Memory B cell (primary cell): ENCODE results near the gene GNPAT.
"Not testable (repeated sequence)": the region's sequence is repeated elsewhere in the genome, so short reads cannot be mapped to it uniquely, and the experiment has no call there.

Experiments
- ATAC-seq: fragments of 150-1000 bp; cut with Tn5 transposase; 2 replicates; pipeline ENCODE4 v1.10.0; 2021; ENCODE audit warnings: low read depth, mild to moderate bottlenecking, moderate library complexity
- DNase-seq, 2 donors: peaks; one replicate each; pipeline ENCODE4 v3.0.0; 2022; ENCODE audit warnings: low spot score in 2 of 2
- H3K27ac Mint-ChIP-seq: one replicate; pipeline ENCODE4 v1.8.0; 2022; ENCODE audit warnings: mild to moderate bottlenecking, moderate library complexity, mixed read lengths
- H3K27me3 Mint-ChIP-seq: one replicate; pipeline ENCODE4 v1.8.0; 2022; ENCODE audit warnings: mixed read lengths
- H3K36me3 Mint-ChIP-seq: one replicate; pipeline ENCODE4 v1.8.0; 2022; ENCODE audit warnings: mild to moderate bottlenecking, mixed read lengths
- H3K4me1 Mint-ChIP-seq: one replicate; pipeline ENCODE4 v1.8.0; 2022; ENCODE audit warnings: mixed read lengths
- H3K4me3 Mint-ChIP-seq: one replicate; pipeline ENCODE4 v1.8.0; 2022; ENCODE audit warnings: mild to moderate bottlenecking, moderate library complexity, mixed read lengths
- H3K9me3 Mint-ChIP-seq: one replicate; pipeline ENCODE4 v1.8.0; 2022; ENCODE audit warnings: mixed read lengths

GNPAT gene

DNA sequence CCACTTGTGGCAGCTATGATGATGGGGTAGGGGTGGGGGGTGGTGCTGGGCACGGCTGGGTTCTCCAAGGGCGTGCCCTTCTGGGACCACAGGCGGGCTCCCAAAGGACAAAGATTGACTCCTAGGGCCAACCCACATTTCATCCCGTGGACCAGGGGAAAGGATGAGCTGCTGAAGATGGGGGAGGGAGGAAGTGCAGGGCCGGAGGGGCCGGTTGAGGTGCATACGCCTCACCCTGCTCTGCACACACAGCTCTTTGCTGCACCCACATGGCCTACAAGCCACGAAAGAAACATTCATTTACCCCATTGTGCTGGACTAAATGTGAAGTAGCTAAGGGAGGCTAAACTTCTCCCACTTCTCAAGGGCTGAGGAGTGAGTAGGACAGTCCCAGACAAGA lies 34.2 kb upstream of the GNPAT start:
- DNase-seq (no peak), ATAC-seq (no peak)
- Mint-ChIP-seq H3K4me3 (no peak overlapping the region), H3K9me3 (no peaks in the 10 kb centered on the region), H3K4me1 (peaks cover 11% of the 10 kb centered on the region), H3K27ac (no peak overlapping the region), H3K27me3 (peaks cover 2% of the 10 kb centered on the region), H3K36me3 (no peaks in the 10 kb centered on the region)

DNA sequence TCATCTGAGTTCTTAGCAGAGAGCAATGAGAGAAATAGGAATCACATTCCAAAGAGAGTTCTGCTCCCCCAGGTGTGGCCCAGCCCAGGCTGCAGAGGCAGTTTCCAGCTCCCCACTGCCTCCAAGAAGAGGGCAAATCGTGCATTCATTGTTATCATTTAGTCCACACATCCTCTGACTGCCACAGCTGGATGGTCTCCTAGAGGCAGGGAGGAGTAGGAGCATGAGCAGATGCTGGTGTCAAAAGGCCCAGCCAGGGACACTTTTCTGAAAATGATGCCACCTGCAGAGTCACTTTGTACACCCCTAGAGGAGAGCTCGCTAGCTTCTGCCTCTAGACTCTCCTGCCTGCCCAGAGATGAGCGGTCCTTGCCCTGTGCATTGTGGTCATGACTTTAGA lies 33.6 kb upstream of the GNPAT start:
- no peak overlapping the region for H3K27ac Mint-ChIP-seq

DNA sequence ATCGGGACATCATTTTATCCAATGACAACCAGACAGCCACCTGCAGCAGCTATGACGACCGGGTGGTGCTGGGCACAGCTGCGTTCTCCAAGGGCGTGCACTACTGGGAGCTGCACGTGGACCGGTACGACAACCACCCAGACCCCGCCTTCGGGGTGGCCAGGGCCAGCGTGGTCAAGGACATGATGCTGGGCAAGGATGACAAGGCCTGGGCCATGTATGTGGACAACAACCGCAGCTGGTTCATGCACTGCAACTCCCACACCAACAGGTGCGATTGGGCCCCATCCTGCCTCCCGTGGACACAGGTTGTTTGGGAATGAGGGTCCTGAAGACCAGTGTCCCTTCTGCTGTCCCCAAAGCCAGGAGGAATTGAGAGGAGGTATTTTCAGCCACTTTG lies 32.0 kb upstream of the GNPAT start:
- Mint-ChIP-seq H3K4me3 (no peak overlapping the region), H3K4me1 (peaks cover 10% of the 10 kb centered on the region), H3K9me3 (no peaks in the 10 kb centered on the region), H3K27ac (no peak overlapping the region), H3K27me3 (no peaks in the 10 kb centered on the region), H3K36me3 (no peaks in the 10 kb centered on the region)
- DNase-seq (no peak), ATAC-seq (no peak)

More for the DNA sequence above, 33.6 kb upstream of the GNPAT start:
- no peak for DNase-seq
- H3K9me3 Mint-ChIP-seq = no peaks in the 10 kb centered on the region
- no peak for ATAC-seq
- H3K27me3 Mint-ChIP-seq = no peaks in the 10 kb centered on the region
- H3K36me3 Mint-ChIP-seq = no peaks in the 10 kb centered on the region
- no peak overlapping the region for H3K4me3 Mint-ChIP-seq
- peaks cover 9% of the 10 kb centered on the region for H3K4me1 Mint-ChIP-seq

DNA sequence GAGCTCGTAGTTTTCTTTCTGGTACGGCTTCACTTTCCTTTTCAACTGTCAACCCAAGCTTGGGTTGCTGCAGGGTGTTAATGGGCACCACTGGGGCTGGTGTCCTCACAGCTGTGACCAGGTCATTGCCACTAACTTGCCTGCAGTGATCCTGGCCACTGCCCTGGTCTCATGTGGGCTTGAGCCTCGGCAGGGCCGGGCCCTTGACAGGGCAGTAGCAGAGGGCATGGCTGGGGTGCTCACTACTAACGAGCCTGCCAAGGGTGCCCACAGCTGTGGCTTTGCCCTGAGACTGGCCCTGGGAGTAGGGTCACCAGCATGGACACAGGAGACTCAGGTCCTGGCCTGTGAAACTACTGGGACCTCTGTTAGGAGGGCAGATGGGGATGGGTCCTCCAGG lies 31.5 kb upstream of the GNPAT start:
- no peak for DNase-seq
- ATAC-seq = no peak
- H3K27ac Mint-ChIP-seq = no peak overlapping the region
- H3K27me3 Mint-ChIP-seq = no peaks in the 10 kb centered on the region
- no peak overlapping the region for H3K4me3 Mint-ChIP-seq
- H3K36me3 Mint-ChIP-seq = no peaks in the 10 kb centered on the region
- peaks cover 13% of the 10 kb centered on the region for H3K4me1 Mint-ChIP-seq
- H3K9me3 Mint-ChIP-seq = no peaks in the 10 kb centered on the region

DNA sequence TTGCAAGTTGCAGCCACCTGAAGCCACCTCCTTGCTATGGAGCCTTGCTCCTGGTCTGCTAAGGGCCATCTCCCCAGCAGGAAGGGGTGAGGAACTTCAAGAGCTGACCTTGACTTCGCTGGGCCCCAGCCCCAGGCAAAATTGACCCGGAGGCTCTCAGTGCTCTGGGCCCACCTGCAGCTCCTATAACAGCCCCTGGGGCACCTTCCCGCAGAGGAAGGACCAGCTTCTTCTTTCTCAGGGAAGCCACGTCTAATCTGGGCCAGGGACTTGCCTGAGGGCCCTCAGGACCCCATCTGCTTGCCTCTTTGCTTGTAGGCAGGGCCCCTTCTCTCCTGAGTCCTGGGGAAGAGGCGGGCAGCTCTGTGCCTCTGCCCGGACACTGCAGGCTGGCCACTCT lies 30.9 kb upstream of the GNPAT start:
- no peak overlapping the region for H3K4me3 Mint-ChIP-seq
- no peak overlapping the region for H3K27ac Mint-ChIP-seq
- ATAC-seq = no peak
- no peaks in the 10 kb centered on the region for H3K27me3 Mint-ChIP-seq
- DNase-seq = no peak
- no peaks in the 10 kb centered on the region for H3K9me3 Mint-ChIP-seq
- no peaks in the 10 kb centered on the region for H3K36me3 Mint-ChIP-seq
- peaks cover 17% of the 10 kb centered on the region for H3K4me1 Mint-ChIP-seq

DNA sequence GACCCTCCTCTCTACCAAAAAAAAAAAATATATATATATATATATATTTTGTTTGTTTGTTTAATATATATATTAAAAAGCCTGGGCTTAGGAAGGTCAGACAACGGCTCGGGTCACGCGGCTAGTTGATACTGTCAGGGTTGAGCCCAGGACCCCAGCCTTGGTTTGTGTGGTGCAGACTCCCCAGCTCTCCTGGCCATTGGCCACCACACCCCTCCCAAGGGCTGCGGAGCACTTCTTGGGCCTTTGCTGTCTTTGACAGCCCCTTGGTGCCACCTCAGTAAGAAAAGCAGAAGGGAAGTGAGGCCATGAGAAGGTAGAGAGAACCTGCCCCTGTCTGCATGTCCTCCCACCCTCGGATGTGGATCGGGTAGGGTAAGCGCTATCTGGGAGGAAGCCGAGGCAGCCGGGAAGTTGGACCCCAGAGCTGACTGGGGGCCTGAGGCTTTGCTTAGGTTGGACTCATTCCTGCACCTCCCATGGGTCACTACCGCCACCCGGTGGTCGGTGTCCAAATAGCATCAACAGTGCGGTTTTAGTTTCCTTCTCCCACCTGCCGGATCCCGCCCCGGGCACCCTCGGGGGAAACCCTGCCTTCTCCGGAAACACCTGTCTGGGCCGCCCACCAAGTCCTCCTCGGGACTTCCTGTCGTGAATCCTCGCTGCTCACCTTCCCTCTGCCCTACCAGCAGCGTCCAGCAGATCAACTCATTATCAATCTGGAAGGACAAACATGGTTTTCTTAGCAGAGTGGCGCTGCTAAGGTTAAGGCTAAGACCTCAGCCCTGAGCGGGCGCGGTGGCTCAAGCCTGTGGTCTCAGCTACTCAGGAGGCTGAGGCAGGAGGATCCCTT lies 29.8 kb upstream of the GNPAT start:
- DNase-seq (peak; percentile 92 to 96), ATAC-seq (peak; percentile 88)
- Mint-ChIP-seq H3K36me3 (no peaks in the 10 kb centered on the region), H3K4me3 (peak overlapping the region; percentile 88), H3K9me3 (no peaks in the 10 kb centered on the region), H3K27me3 (no peaks in the 10 kb centered on the region), H3K27ac (peak overlapping the region; percentile 62), H3K4me1 (peaks cover 26% of the 10 kb centered on the region)

DNA sequence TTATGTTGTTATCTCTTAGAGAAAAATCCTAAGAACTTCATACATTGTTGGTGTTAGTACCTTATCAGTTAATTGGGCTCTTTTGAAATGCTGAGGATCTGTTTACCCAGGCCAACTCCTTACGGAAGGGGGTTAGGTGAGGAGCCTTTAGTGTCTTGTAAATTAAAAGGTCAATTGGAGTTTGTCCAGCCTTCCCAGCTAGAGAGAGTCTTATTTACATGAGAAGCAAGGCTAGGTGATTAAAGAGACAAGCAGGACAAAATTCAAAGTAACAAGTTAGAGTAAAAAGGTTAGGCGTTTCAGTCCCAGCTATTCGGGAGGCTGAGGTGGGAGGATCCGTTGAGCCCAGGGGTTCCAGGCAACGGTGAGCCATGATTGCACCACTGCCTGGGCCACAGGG lies 28.7 kb upstream of the GNPAT start:
- not testable (repeated sequence) for ATAC-seq, H3K9me3 Mint-ChIP-seq, H3K36me3 Mint-ChIP-seq, H3K4me3 Mint-ChIP-seq, H3K27me3 Mint-ChIP-seq, H3K27ac Mint-ChIP-seq, DNase-seq
- peaks cover 31% of the 10 kb centered on the region for H3K4me1 Mint-ChIP-seq

DNA sequence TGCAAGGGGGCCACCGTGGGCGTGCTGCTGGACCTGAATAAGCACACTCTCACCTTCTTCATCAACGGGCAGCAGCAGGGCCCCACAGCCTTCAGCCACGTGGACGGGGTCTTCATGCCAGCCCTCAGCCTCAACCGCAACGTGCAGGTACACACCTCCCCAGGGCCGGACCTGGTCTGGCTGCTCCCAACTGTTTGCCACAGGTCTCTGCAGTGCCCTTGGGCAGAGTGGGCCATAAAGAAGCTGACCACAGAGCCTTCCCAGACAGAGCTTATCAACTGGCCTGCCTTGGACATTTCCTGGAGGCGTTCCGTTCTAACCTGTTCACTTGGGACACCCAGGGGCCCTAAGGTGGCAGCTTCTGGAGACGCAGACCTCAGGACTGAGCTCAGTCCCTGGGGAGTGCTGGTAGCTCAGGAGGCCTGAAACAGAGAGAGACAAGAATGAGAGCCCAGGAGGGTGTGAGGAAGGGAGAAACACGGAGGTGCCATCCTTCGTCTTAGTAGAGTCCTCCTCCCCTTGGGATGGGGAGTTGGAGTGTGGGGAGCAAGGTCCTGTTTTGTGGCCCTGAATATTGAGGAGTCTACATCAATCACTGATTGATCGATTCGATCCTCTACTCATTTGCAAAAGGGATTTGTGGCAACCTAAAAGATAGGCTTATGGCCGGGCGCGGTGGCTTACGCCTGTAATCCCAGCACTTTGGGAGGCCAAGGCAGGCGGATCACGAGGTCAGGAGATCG lies 27.0 kb upstream of the GNPAT start:
- H3K27ac Mint-ChIP-seq = peak overlapping the region; percentile 24
- no peaks in the 10 kb centered on the region for H3K36me3 Mint-ChIP-seq
- ATAC-seq = no peak
- peak overlapping the region; percentile 11 for H3K4me3 Mint-ChIP-seq
- H3K9me3 Mint-ChIP-seq = no peaks in the 10 kb centered on the region
- no peaks in the 10 kb centered on the region for H3K27me3 Mint-ChIP-seq
- peaks cover 31% of the 10 kb centered on the region for H3K4me1 Mint-ChIP-seq
- DNase-seq = no peak

DNA sequence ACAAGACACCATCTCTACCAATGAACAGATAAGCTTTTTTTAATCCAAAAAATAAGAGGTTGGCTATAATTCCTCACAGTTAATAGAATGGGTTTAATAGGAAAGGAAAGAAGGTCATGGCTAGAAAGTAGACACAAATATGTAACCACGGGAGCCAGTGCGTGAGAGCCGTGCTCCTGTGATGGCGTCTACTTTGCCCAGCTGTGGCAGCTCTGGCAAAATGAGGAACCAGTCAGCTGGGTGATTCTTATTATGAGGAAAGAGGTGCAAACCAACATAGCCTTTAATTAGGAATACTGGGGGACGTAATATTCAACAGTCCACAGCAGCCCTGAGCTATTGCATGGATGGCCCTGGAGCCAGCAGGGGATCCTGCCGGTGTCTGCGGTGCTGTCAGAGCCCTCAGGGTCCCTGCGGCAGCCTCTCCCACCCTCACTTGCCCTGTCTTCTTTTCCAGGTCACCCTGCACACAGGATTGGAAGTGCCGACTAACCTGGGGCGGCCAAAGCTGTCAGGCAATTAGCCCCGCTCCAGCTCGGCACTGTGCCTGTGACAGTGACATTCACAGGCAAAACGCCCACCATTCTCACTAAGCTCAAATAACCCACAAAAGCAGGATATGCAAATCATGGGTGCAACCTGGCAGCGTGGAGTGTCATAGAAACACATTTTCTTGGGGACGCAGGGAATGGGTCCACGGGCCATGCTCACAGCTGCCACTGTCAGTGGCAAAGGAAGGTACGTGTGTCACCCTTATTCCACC lies 25.9 kb upstream of the GNPAT start:
- no peaks in the 10 kb centered on the region for H3K27me3 Mint-ChIP-seq
- H3K4me3 Mint-ChIP-seq = peak overlapping the region; percentile 66
- DNase-seq (peak; percentile 11 to 16), ATAC-seq (peak; percentile 46)
- H3K4me1 Mint-ChIP-seq = peaks cover 31% of the 10 kb centered on the region
- no peaks in the 10 kb centered on the region for H3K36me3 Mint-ChIP-seq
- no peak overlapping the region for H3K27ac Mint-ChIP-seq
- no peaks in the 10 kb centered on the region for H3K9me3 Mint-ChIP-seq

DNA sequence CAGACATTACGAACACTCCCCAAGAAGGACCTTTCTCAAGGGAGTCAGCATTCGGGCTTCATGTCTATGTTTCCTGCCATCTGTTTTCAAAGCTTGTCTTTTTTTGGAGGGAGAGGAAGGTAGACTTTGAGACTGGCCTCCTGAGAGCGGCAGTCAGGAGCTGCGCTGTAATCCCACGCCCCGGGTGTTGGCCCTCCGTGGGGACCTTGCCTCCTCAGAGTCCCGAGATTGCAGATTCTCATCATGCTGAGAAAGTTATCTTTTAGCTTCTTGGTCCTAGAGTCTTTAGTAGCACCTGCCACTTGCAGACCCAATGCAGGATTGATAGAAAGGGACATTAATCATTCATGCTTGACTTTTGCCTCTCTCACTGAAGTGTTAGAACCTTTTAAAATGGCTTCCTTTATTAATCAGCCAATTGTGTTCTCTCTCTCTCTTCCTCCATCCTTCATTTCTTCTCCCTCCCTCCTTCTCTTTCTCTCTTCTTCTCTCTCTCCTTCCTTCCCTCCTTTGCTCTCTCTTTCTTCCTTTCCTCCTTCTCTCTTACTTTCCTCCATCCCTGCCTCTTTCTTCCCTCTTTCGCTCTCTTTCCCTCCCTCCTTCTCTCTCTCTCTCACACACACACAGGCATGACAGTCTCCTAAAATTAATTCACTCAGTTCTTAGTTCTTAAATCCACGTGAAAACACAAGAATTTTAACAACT lies 25.2 kb upstream of the GNPAT start:
- H3K4me1 Mint-ChIP-seq = peaks cover 31% of the 10 kb centered on the region
- no peaks in the 10 kb centered on the region for H3K27me3 Mint-ChIP-seq
- no peak for ATAC-seq
- no peaks in the 10 kb centered on the region for H3K9me3 Mint-ChIP-seq
- peak overlapping the region; percentile 18 for H3K27ac Mint-ChIP-seq
- no peaks in the 10 kb centered on the region for H3K36me3 Mint-ChIP-seq
- peak in 1 of 2 donors; percentile 18 for DNase-seq
- peak overlapping the region; percentile 66 for H3K4me3 Mint-ChIP-seq

DNA sequence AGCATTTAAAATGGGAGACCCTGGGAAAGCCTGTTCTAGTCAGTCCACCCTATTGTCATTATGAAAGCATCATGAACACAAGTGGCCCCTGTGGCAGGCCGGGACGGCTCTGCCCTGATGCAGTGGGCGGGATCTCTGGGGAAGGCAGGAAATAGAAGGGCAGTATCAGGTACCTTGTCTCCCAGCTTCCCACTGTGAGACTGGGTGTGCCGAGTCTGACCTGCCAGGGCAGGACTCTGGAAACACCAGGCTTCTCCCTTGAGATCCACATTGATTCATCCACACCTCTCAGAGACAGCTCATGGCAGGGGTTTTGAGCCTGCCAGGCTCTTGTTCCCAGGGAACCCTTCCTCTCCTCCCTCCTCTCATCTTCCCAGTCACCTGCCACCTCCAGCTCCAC lies 24.5 kb upstream of the GNPAT start:
- DNase-seq (no peak), ATAC-seq (no peak)
- H3K36me3 Mint-ChIP-seq = no peaks in the 10 kb centered on the region
- H3K27me3 Mint-ChIP-seq = no peaks in the 10 kb centered on the region
- no peaks in the 10 kb centered on the region for H3K9me3 Mint-ChIP-seq
- peak overlapping the region; percentile 66 for H3K4me3 Mint-ChIP-seq
- peak overlapping the region; percentile 85 for H3K27ac Mint-ChIP-seq
- peaks cover 26% of the 10 kb centered on the region for H3K4me1 Mint-ChIP-seq

DNA sequence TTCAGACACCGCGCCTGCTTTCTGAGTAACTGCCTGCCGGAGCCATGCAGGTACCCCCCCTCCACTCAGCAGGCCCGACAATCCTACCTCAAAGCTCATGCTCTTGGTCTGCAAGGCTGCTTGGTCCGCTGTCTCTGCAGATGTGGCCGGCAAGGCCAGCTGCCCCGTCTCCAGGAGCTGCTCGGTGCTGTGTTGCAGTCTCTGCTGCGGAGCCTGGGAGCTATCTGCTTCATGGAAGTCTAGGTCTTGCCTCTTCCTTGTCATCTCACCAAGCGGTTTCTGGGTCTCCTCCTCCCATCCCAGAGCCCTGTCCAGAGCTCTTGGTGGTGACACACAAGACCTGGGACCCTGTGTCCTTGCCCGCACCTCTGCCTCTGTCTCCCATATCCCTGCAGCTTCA lies 24.0 kb upstream of the GNPAT start:
- peak overlapping the region; percentile 85 for H3K27ac Mint-ChIP-seq
- H3K4me3 Mint-ChIP-seq = peak overlapping the region; percentile 49

DNA sequence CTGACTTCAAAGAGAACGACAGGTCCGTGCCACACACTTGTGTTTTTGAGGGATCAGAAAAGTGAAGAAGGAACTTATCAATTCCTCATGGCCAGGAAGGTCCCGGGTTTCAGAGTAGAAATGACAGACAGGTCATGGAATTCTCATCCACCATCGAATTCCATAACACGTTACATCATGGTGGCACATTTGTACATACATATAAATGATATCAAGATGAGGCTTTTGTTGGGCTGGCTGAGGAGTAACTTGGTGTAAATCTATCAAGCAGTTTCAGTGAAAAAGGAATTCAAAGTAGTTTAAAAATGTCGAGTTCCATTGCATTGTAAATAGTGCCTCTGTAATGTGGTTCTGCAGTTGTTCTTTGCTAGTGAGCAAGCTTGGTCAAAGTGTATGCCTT lies 22.9 kb upstream of the GNPAT start:
- H3K4me1 Mint-ChIP-seq = peaks cover 22% of the 10 kb centered on the region
- no peak overlapping the region for H3K4me3 Mint-ChIP-seq
- H3K27ac Mint-ChIP-seq = no peak overlapping the region
- no peaks in the 10 kb centered on the region for H3K9me3 Mint-ChIP-seq
- peaks cover 3% of the 10 kb centered on the region for H3K36me3 Mint-ChIP-seq
- ATAC-seq = no peak
- DNase-seq = no peak
- H3K27me3 Mint-ChIP-seq = no peaks in the 10 kb centered on the region

More for the DNA sequence above, 24.0 kb upstream of the GNPAT start:
- no peaks in the 10 kb centered on the region for H3K27me3 Mint-ChIP-seq
- DNase-seq = no peak
- H3K4me1 Mint-ChIP-seq = peaks cover 25% of the 10 kb centered on the region
- no peak for ATAC-seq
- H3K9me3 Mint-ChIP-seq = no peaks in the 10 kb centered on the region
- no peaks in the 10 kb centered on the region for H3K36me3 Mint-ChIP-seq
